K562 (cell line): ENCODE data around the gene PLXNB2. TPM values are rescaled to one million over a fixed set of nuclear protein-coding genes. Genes with fewer than 3 reads are reported as not detected.
A peak's percentile ranks its signal among the peaks of the same experiment; 100 is the strongest.

Experiments
- ATAC-seq: fragments of 200-7000 bp; cut with Tn5 transposase; 3 replicates; pipeline ENCODE4 v1.9.1; 2020; ENCODE audit warnings: moderate library complexity
- BruUV-seq: library from RNA; stranded (reverse); fragments of 400-500 nt; replicated peaks from 2 replicates; lab custom pipeline; 2021; lab: Mats Ljungman, UMichigan
- CTCF ChIA-PET: fragments of 300-600 bp; formaldehyde crosslinking; extraction: SDS; loops from one replicate; lab custom pipeline; 2021; ENCODE audit warnings: low intra/inter-chr PET ratio; lab: Yijun Ruan, JAX
- POLR2A ChIA-PET: fragments of 300-600, 350-650 bp; sonication (Branson Sonifier 250); formaldehyde crosslinking; extraction: SDS; loops from one replicate; lab custom pipeline; 2021; ENCODE audit warnings: antibody characterized with exemption, inconsistent platforms; lab: Yijun Ruan, JAX
- DNase-seq, 4 experiments: peaks; one replicate each; pipeline versions ENCODE4 v3.0.0 to v3.0.0-alpha.2; 2011 to 2018; ENCODE audit warnings: low spot score in 3 of 4, mixed read lengths in 3 of 4; ENCODE audit errors: extremely low read depth in 1 of 4
- FAIRE-seq: peaks from 2 replicates; lab custom pipeline; 2011; peaks lifted over from hg19 to GRCh38; lab: Jason Lieb, UNC
- H2AFZ ChIP-seq: 2 replicates; pipeline ENCODE4 v1.6.0; 2011; ENCODE audit warnings: low read depth, low read length, control low read depth, inconsistent platforms
- H3K27ac ChIP-seq: fragments of 200-600 bp; 3 replicates; pipeline ENCODE4 v1.8.0; 2011; ENCODE audit warnings: low read depth, mild to moderate bottlenecking, control low read depth, inconsistent platforms, low read length, moderate library complexity, mixed read lengths; ENCODE audit errors: extremely low read depth
- H3K27me3 ChIP-seq, 2 experiments: fragments of 300-600 bp in 1 of 2; 2 replicates in 1 of 2; 3 replicates in 1 of 2; pipeline versions ENCODE4 v1.6.0 to v1.8.0; 2011; ENCODE audit warnings: inconsistent platforms in 2 of 2, low read length in 2 of 2, mild to moderate bottlenecking in 1 of 2, mixed read lengths in 1 of 2, moderate library complexity in 1 of 2; ENCODE audit not compliant: control insufficient read depth in 2 of 2, insufficient read depth in 2 of 2
- H3K36me3 ChIP-seq: fragments of 300-600 bp; 3 replicates; pipeline ENCODE4 v1.8.0; 2011; ENCODE audit warnings: mild to moderate bottlenecking, low read length, inconsistent platforms; ENCODE audit not compliant: control insufficient read depth, insufficient read depth
- H3K4me1 ChIP-seq, 2 experiments: fragments of 200-600 bp in 1 of 2; replicated peaks in 1 of 2; 2 replicates in 1 of 2; 3 replicates in 1 of 2; pipeline versions ENCODE4 v1.5.1 to v1.8.0; 2011; ENCODE audit warnings: inconsistent platforms in 2 of 2, low read length in 2 of 2, mild to moderate bottlenecking in 1 of 2, mixed read lengths in 1 of 2, moderate library complexity in 1 of 2; ENCODE audit not compliant: control insufficient read depth in 2 of 2, insufficient read depth in 2 of 2
- H3K4me2 ChIP-seq: 2 replicates; pipeline ENCODE4 v1.6.1; 2011; ENCODE audit warnings: low read length, control low read depth, inconsistent platforms, mixed read lengths; ENCODE audit not compliant: insufficient read depth
- H3K4me3 ChIP-seq: fragments of 200-600 bp; sonication (generic), shearing (Covaris generic); 2 replicates; pipeline ENCODE4 v1.5.1; 2016; ENCODE audit warnings: control low read depth, inconsistent platforms
- H3K79me2 ChIP-seq: fragments of 200-600 bp; 3 replicates; pipeline ENCODE4 v1.8.0; 2011; ENCODE audit warnings: low read length, inconsistent platforms; ENCODE audit not compliant: control insufficient read depth, insufficient read depth
- H3K9ac ChIP-seq, 2 experiments: 2 replicates each; pipeline versions ENCODE4 v1.6.0 to v1.6.1; 2011; ENCODE audit warnings: low read depth in 2 of 2, low read length in 2 of 2, control low read depth in 1 of 2, inconsistent platforms in 1 of 2, mild to moderate bottlenecking in 1 of 2, mixed read lengths in 1 of 2; ENCODE audit not compliant: insufficient read depth in 1 of 2
- H3K9me1 ChIP-seq: one replicate; pipeline ENCODE4 v1.6.0; 2011; ENCODE audit warnings: inconsistent platforms, mild to moderate bottlenecking, low read length, moderate library complexity; ENCODE audit not compliant: control insufficient read depth, insufficient read depth
- H3K9me3 ChIP-seq: replicated peaks from 2 replicates; pipeline ENCODE4 v1.5.1; 2011; ENCODE audit warnings: low read depth, low read length, inconsistent platforms; ENCODE audit not compliant: control insufficient read depth, insufficient read depth
- H4K20me1 ChIP-seq: replicated peaks from 2 replicates; pipeline ENCODE4 v1.6.1; 2011; ENCODE audit warnings: low read length, inconsistent platforms, mixed read lengths; ENCODE audit not compliant: control insufficient read depth, insufficient read depth
- WGBS: fragments of 100-300 bp; shearing (Covaris generic); methylation state at CpG from one replicate; pipeline ENCODE4 v1.1.6; 2016; ENCODE audit warnings: low coverage, mixed read lengths; ENCODE audit not compliant: insufficient coverage; ENCODE audit errors: missing lambda C conversion rate; 5-methylcytosine and 5-hydroxymethylcytosine counted together
- in situ Hi-C: fragments of 300-500 bp; cut with MboI; formaldehyde crosslinking; loops from 4 replicates; pipeline ENCODE4 v1.15.0; 2018; ENCODE audit warnings: inconsistent platforms, mixed read lengths
- intact Hi-C: fragments of 100-400 bp; cut with micrococcal nuclease; formaldehyde crosslinking; loops from 2 replicates; pipeline ENCODE4 v1.14.2; 2022
- polyA plus RNA-seq, 8 experiments: library from polyadenylated mRNA; depleted of rRNA in 4 of 8; stranded (reverse) in 5 of 8; unstranded in 3 of 8; fragments of >200 nt; fragmentation: Nextera tagmentation in 2 of 8; fragmentation: Illumina TruSeq in 1 of 8; extraction: Ambion mirVana in 2 of 8; extraction: Trizol in 1 of 8; gene quantifications; 2 replicates each; pipeline versions ENCODE4 v1.2.1 to v1.2.3, GENCODE V29; 2011 to 2014; ENCODE audit warnings: inconsistent platforms in 1 of 8, missing spikeins in 1 of 8
- total RNA-seq, 7 experiments: library from RNA; depleted of rRNA in 6 of 7; stranded (reverse); fragments of >200 nt in 6 of 7; fragmentation: Illumina TruSeq in 2 of 7; extraction: Trizol in 2 of 7; gene quantifications; 2 replicates each; pipeline versions ENCODE4 v1.2.1 to v1.2.3, GENCODE V29; 2011 to 2021; ENCODE audit warnings: low replicate concordance in 1 of 7
- TF ChIP-seq, protein P1 (sequence below), 3 experiments: fragments of 200-800 bp in 1 of 3; sonication (Bioruptor generic) in 1 of 3; sonication (generic) in 1 of 3; formaldehyde crosslinking in 1 of 3; IDR thresholded peaks; 2 replicates each; pipeline versions ENCODE4 v1.6.1 to v1.8.0; 2016 to 2022; ENCODE audit warnings: mild to moderate bottlenecking in 2 of 3, missing compliant biosample characterization in 2 of 3, missing genetic modification characterization in 2 of 3, missing genetic modification reagents in 1 of 3
- TF ChIP-seq, protein P2 (sequence below): fragments of 250-450 bp; sonication (Bioruptor Pico); IDR thresholded peaks from 2 replicates; pipeline ENCODE4 v1.8.0; 2022; ENCODE audit warnings: moderate library complexity, mild to moderate bottlenecking, inconsistent platforms

PLXNB2 gene
- total and polyA plus RNA-seq, 9 of the 15 experiments (the other 6 are each of a cell fraction or from before 2014, with no cell fraction given): 0.15 to 45.1 (median 13.6) TPM

DNA sequence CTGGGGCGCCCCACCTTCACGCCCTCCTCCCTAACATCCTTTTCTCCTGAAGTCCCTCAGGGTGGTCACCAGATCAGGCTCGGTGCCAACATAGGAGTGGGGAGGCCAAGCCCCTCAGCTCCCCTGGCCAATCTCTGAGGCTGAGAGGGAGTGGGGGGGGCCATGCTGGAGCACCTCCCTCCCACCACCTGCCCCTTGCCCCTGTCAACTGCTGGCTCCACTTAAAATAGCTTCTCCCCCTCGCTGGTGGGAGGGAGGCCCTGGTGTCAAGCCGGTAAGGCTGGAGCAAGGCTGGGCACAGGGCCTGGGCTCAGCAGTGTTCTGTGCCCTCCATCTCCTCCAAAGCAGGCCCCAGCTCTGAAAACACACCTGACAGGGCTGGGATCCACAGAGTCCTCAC, 4.9 kb downstream of the PLXNB2 start:
- peaks cover 26 to 89% of the 10 kb centered on the region in 2 experiments for H3K4me1 ChIP-seq
- TF ChIP-seq, protein P1, sequence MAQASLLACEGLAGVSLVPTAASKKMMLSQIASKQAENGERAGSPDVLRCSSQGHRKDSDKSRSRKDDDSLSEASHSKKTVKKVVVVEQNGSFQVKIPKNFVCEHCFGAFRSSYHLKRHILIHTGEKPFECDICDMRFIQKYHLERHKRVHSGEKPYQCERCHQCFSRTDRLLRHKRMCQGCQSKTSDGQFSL (CRISPR knock-in tag; IDR thresholded peaks at IDR 0.05): 0 out of 2 replicates have a peak, but pooled peaks have one; percentile 41
- TF ChIP-seq, protein P1 (tag; IDR thresholded peaks at IDR 0.05): no peak
- TF ChIP-seq, protein P2, sequence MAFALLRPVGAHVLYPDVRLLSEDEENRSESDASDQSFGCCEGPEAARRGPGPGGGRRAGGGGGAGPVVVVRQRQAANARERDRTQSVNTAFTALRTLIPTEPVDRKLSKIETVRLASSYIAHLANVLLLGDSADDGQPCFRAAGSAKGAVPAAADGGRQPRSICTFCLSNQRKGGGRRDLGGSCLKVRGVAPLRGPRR (CRISPR knock-in tag): no peak
- H3K4me2 ChIP-seq: no peak overlapping the region
- ChIA-PET CTCF (no interaction called here), POLR2A (interaction anchor here (1.8 kb wide), 1 partner anchor 8 kb away, joined by 6 read pairs; no protein-coding TSS in a partner anchor)
- 68% methylated on average over 4 of the region's 5 CpGs for WGBS
- intact Hi-C loops: no loop called here
- DNase-seq: no peak
- peaks cover 59% of the 10 kb centered on the region for H3K79me2 ChIP-seq
- no peak overlapping the region for H3K4me3 ChIP-seq
- in situ Hi-C loops: no loop called here
- H3K36me3 ChIP-seq: no peaks in the 10 kb centered on the region
- no TSS peak for BruUV-seq
- H3K9ac ChIP-seq: peak overlapping the region in 1 of 2 experiments; percentile 78; a peak in 2 of 4 replicates
- no peak for FAIRE-seq
- no peaks in the 10 kb centered on the region for H3K9me3 ChIP-seq
- no peak overlapping the region for H2AFZ ChIP-seq
- H3K9me1 ChIP-seq: no peaks in the 10 kb centered on the region
- no peak overlapping the region for H3K27ac ChIP-seq
- no peak for ATAC-seq
- no peaks in the 10 kb centered on the region for H3K27me3 ChIP-seq
- H4K20me1 ChIP-seq: no peaks in the 10 kb centered on the region
